Liver (tissue), 9 donors: ENCODE measurements around the gene PIEZO2. TPM values are rescaled to one million over a fixed set of nuclear protein-coding genes. Genes with fewer than 3 reads are reported as not detected.
"Not testable (repeated sequence)": the region's sequence is repeated elsewhere in the genome, so short reads cannot be mapped to it uniquely, and the experiment has no call there.

Experiments used
- DNase-seq: peaks from one replicate; pipeline ENCODE4 v3.0.0-alpha.2; 2017; ENCODE audit warnings: low spot score
- H3K27ac ChIP-seq, 2 donors: one replicate each; pipeline ENCODE4 v1.7.0; 2013; ENCODE audit warnings: inconsistent platforms in 2 of 2, low read length in 2 of 2, control low read depth in 1 of 2, low read depth in 1 of 2, mild to moderate bottlenecking in 1 of 2
- H3K27me3 ChIP-seq, 4 donors: one replicate each; pipeline versions ENCODE4 v1.6.1 to v1.7.0; 2013; ENCODE audit warnings: low read length in 3 of 4, inconsistent platforms in 1 of 4, mild to moderate bottlenecking in 1 of 4, moderate library complexity in 1 of 4; ENCODE audit not compliant: control insufficient read depth in 4 of 4, insufficient read depth in 4 of 4
- H3K36me3 ChIP-seq, 4 donors: one replicate each; pipeline versions ENCODE4 v1.6.1 to v1.7.0; 2013; ENCODE audit warnings: low read length in 3 of 4, mild to moderate bottlenecking in 3 of 4, low read depth in 1 of 4, moderate library complexity in 1 of 4; ENCODE audit not compliant: control insufficient read depth in 4 of 4, insufficient read depth in 3 of 4
- H3K4me1 ChIP-seq, 4 donors: one replicate each; pipeline versions ENCODE4 v1.6.1 to v1.7.0; 2013; ENCODE audit warnings: low read length in 3 of 4, mild to moderate bottlenecking in 3 of 4, moderate library complexity in 1 of 4; ENCODE audit not compliant: control insufficient read depth in 4 of 4, insufficient read depth in 4 of 4
- H3K4me3 ChIP-seq, 3 donors: one replicate each; pipeline versions ENCODE4 v1.6.1 to v1.7.0; 2013; ENCODE audit warnings: low read length in 3 of 3, control low read depth in 1 of 3, low read depth in 1 of 3, mild to moderate bottlenecking in 1 of 3
- H3K9ac ChIP-seq, 2 donors: one replicate each; pipeline ENCODE4 v1.7.0; 2013; ENCODE audit warnings: low read length in 2 of 2, mild to moderate bottlenecking in 2 of 2, moderate library complexity in 2 of 2, control low read depth in 1 of 2, low read depth in 1 of 2
- H3K9me3 ChIP-seq, 4 donors: one replicate each; pipeline versions ENCODE4 v1.6.1 to v1.7.0; 2013; ENCODE audit warnings: low read length in 3 of 4; ENCODE audit not compliant: control insufficient read depth in 4 of 4
- CTCF ChIP-seq: fragments of 150-350 bp; IDR thresholded peaks from 2 replicates; pipeline ENCODE4 v1.5.1; 2017; ENCODE audit warnings: improper control_type of control experiment, low read depth, low read length; ENCODE audit not compliant: missing input control
- FOXA1 ChIP-seq: IDR thresholded peaks from 2 replicates; pipeline ENCODE4 v1.6.1; 2016; ENCODE audit warnings: antibody characterized with exemption
- FOXA2 ChIP-seq: IDR thresholded peaks from 2 replicates; pipeline ENCODE4 v1.6.1; 2016; ENCODE audit warnings: antibody characterized with exemption
- HNF4A ChIP-seq, 2 donors: conservative IDR thresholded peaks; 2 replicates each; pipeline ENCODE4 v1.6.1; 2016; ENCODE audit warnings: antibody characterized with exemption in 2 of 2, mild to moderate bottlenecking in 2 of 2
- RAD21 ChIP-seq, 2 donors: IDR thresholded peaks; 2 replicates each; pipeline ENCODE4 v1.6.1; 2016; ENCODE audit warnings: antibody characterized with exemption in 2 of 2, mild to moderate bottlenecking in 2 of 2
- REST ChIP-seq: IDR thresholded peaks from 2 replicates; pipeline ENCODE4 v1.6.1; 2016; ENCODE audit warnings: antibody characterized with exemption, mild to moderate bottlenecking
- RXRA ChIP-seq, 2 donors: IDR thresholded peaks; 2 replicates each; pipeline ENCODE4 v1.6.1; 2017 to 2018; ENCODE audit warnings: antibody characterized with exemption in 2 of 2, mild to moderate bottlenecking in 1 of 2
- SP1 ChIP-seq: IDR thresholded peaks from 2 replicates; pipeline ENCODE4 v1.6.1; 2018; ENCODE audit warnings: antibody characterized with exemption, mild to moderate bottlenecking
- TAF1 ChIP-seq: conservative IDR thresholded peaks from 2 replicates; pipeline ENCODE4 v1.6.1; 2016; ENCODE audit warnings: antibody characterized with exemption, mild to moderate bottlenecking
- YY1 ChIP-seq: IDR thresholded peaks from 2 replicates; pipeline ENCODE4 v1.6.1; 2016; ENCODE audit warnings: antibody characterized with exemption, mild to moderate bottlenecking
- WGBS: extraction: QIAGEN DNeasy Blood & Tissue Kit; methylation state at CpG from one replicate; pipeline ENCODE4 v1.1.7; 2013; 5-methylcytosine and 5-hydroxymethylcytosine counted together
- polyA plus RNA-seq, 2 donors: library from polyadenylated mRNA; stranded (reverse) in 1 of 2; unstranded in 1 of 2; fragments of 200-250 nt in 1 of 2; fragments of >200 nt in 1 of 2; fragmentation: Nextera tagmentation in 1 of 2; extraction: Ambion mirVana in 1 of 2; gene quantifications; one replicate each; pipeline versions ENCODE4 v1.2.1 to v1.2.3, GENCODE V29; 2013 to 2015
- total RNA-seq, 2 donors: library from RNA; depleted of rRNA; stranded (reverse); fragments of >200 nt; gene quantifications; one replicate each; pipeline ENCODE4 v1.2.3, GENCODE V29; 2014
- TF ChIP-seq, protein P1 (sequence below): IDR thresholded peaks from 2 replicates; pipeline ENCODE4 v1.6.1; 2016; ENCODE audit warnings: antibody characterized with exemption
- TF ChIP-seq, protein P2 (sequence below): IDR thresholded peaks from 2 replicates; pipeline ENCODE4 v1.6.1; 2016; ENCODE audit warnings: antibody characterized with exemption
- donor health status: healthy.
- donor health status: healthy.
- donor health status: healthy.
- donor health status: healthy.
- donor health status: healthy.

Gene PIEZO2
- total and polyA plus RNA-seq, 4 donors, result 1.1 to 12.3 (median 4.8) TPM

- H3K4me1 ChIP-seq, result peaks cover 0 to 5% (median 3%) of the 10 kb centered on the region in 4 donors
- WGBS, result 73% methylated on average over 4 of the region's 4 CpGs
- TF ChIP-seq, protein P1, sequence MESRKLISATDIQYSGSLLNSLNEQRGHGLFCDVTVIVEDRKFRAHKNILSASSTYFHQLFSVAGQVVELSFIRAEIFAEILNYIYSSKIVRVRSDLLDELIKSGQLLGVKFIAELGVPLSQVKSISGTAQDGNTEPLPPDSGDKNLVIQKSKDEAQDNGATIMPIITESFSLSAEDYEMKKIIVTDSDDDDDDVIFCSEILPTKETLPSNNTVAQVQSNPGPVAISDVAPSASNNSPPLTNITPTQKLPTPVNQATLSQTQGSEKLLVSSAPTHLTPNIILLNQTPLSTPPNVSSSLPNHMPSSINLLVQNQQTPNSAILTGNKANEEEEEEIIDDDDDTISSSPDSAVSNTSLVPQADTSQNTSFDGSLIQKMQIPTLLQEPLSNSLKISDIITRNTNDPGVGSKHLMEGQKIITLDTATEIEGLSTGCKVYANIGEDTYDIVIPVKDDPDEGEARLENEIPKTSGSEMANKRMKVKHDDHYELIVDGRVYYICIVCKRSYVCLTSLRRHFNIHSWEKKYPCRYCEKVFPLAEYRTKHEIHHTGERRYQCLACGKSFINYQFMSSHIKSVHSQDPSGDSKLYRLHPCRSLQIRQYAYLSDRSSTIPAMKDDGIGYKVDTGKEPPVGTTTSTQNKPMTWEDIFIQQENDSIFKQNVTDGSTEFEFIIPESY, result no peak
- no peak for TF ChIP-seq REST
- no peak for TF ChIP-seq CTCF
- no peak for TF ChIP-seq RXRA (IDR thresholded peaks at IDR 0.05)
- TF ChIP-seq HNF4A (conservative IDR thresholded peaks at IDR 0.05), result no peak
- no peak for TF ChIP-seq RAD21 (IDR thresholded peaks at IDR 0.05)
- TF ChIP-seq FOXA2, result no peak
- TF ChIP-seq FOXA1, result no peak
- TF ChIP-seq, protein P2, sequence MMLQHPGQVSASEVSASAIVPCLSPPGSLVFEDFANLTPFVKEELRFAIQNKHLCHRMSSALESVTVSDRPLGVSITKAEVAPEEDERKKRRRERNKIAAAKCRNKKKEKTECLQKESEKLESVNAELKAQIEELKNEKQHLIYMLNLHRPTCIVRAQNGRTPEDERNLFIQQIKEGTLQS, result no peak
- TF ChIP-seq SP1, result no peak
- TF ChIP-seq YY1, result no peak
- no peak for TF ChIP-seq TAF1
- no peaks in the 10 kb centered on the region for H3K9me3 ChIP-seq
- DNase-seq, result no peak
- H3K4me3 ChIP-seq, result no peak overlapping the region
- no peaks in the 10 kb centered on the region for H3K27me3 ChIP-seq
- no peak overlapping the region for H3K27ac ChIP-seq
- no peaks in the 10 kb centered on the region for H3K36me3 ChIP-seq
- no peak overlapping the region for H3K9ac ChIP-seq
Measured at GRCh38 chr18:11134940-11135339, 14.4 kb downstream of the PIEZO2 start.

DNA sequence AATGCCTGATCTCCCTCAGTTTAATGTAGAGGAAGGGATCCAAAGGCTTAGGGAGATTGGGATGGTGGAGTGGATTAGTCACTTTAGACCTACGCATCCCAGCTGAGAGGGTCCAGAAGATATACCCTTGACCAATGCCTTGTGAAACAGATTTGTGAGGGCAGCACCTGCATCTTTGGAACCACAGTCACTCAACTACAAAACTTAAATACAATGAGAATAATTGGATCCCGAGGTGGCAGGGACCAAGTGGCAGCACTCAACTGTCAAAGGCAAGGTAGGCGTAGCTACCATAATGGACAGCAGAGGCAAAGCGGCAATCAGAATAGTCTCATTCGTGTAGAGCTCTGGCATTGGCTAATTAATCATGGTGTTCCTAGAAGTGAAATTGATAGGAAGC is 20.3 kb downstream of the PIEZO2 start:
- H3K4me3 ChIP-seq, H3K9ac ChIP-seq, DNase-seq, H3K9me3 ChIP-seq, H3K27me3 ChIP-seq, H3K36me3 ChIP-seq, H3K27ac ChIP-seq: not testable (repeated sequence)
- WGBS, result 95% methylated on average over 5 of the region's 5 CpGs
- H3K4me1 ChIP-seq, result peaks cover 12 to 25% (median 21%) of the 10 kb centered on the region in 4 donors
